Activated CD8-positive, alpha-beta T cell treated with anti-CD3 and anti-CD28 coated beads for 36 hours (primary cell): ENCODE results near the gene MYO1H. TPM values are rescaled to one million over a fixed set of nuclear protein-coding genes. Genes with fewer than 3 reads are reported as not detected.

Experiments
- ATAC-seq: fragments of 200-7000 bp; cut with Tn5 transposase; one replicate; pipeline ENCODE4 v1.10.0; 2021; ENCODE audit warnings: mild to moderate bottlenecking, moderate library complexity
- CTCF ChIA-PET: fragments of 350-600 bp; sonication (Branson Sonifier 250); formaldehyde crosslinking; loops from one replicate; lab custom pipeline; 2021; ENCODE audit warnings: antibody characterized with exemption; lab: Charles Lee
- POLR2A ChIA-PET: fragments of 350-600 bp; sonication (Branson Sonifier 250); formaldehyde crosslinking; loops from one replicate; lab custom pipeline; 2021; ENCODE audit warnings: antibody characterized with exemption; lab: Charles Lee
- DNase-seq: peaks from one replicate; pipeline ENCODE4 v3.0.0-alpha.2; 2020
- H3K27ac Mint-ChIP-seq: one replicate; pipeline ENCODE4 v1.8.0; 2021; ENCODE audit warnings: mild to moderate bottlenecking, mixed read lengths
- H3K27me3 Mint-ChIP-seq: one replicate; pipeline ENCODE4 v1.8.0; 2021; ENCODE audit warnings: mixed read lengths
- H3K36me3 Mint-ChIP-seq: one replicate; pipeline ENCODE4 v1.8.0; 2021; ENCODE audit warnings: low read depth, mixed read lengths
- H3K4me1 Mint-ChIP-seq: one replicate; pipeline ENCODE4 v1.8.0; 2021; ENCODE audit warnings: low read depth, mixed read lengths
- H3K4me3 Mint-ChIP-seq: one replicate; pipeline ENCODE4 v1.8.0; 2021; ENCODE audit warnings: mild to moderate bottlenecking, moderate library complexity, mixed read lengths
- H3K9me3 Mint-ChIP-seq: one replicate; pipeline ENCODE4 v1.8.0; 2021; ENCODE audit warnings: mixed read lengths
- CTCF ChIP-seq: fragments of 200-600 bp; IDR thresholded peaks from one replicate; pipeline ENCODE4 v1.8.0; 2022; ENCODE audit warnings: antibody characterized with exemption, mild to moderate bottlenecking
- intact Hi-C: fragments of 100-400 bp; cut with micrococcal nuclease; formaldehyde crosslinking; loops from one replicate; pipeline ENCODE4 v1.10.0; 2022
- total RNA-seq, 2 experiments: library from RNA; stranded (reverse); gene quantifications; one replicate each; pipeline ENCODE4 v1.2.3, GENCODE V29; 2021

The MYO1H gene
- total RNA-seq, 2 experiments from 2014 or later: not detected

GRCh38 chr12:109455706-109456105 is 108.0 kb downstream of the MYO1H start:
- ATAC-seq: no peak
- H3K9me3 Mint-ChIP-seq: no peaks in the 10 kb centered on the region
- peaks cover 24% of the 10 kb centered on the region for H3K36me3 Mint-ChIP-seq
- no peak for TF ChIP-seq CTCF
- intact Hi-C loops: no loop called here
- ChIA-PET CTCF (no interaction called here), POLR2A (no interaction called here)
- H3K4me3 Mint-ChIP-seq: no peak overlapping the region
- H3K4me1 Mint-ChIP-seq: peaks cover 4% of the 10 kb centered on the region
- H3K27me3 Mint-ChIP-seq: no peaks in the 10 kb centered on the region
- H3K27ac Mint-ChIP-seq: no peak overlapping the region
- DNase-seq: no peak

GRCh38 chr12:109458086-109458485 is 110.4 kb downstream of the MYO1H start:
- H3K36me3 Mint-ChIP-seq: peaks cover 22% of the 10 kb centered on the region
- no peak overlapping the region for H3K4me3 Mint-ChIP-seq
- ATAC-seq: no peak
- H3K9me3 Mint-ChIP-seq: no peaks in the 10 kb centered on the region
- ChIA-PET POLR2A (interaction anchor here (1.5 kb wide), 1 partner anchor 10 kb away, joined by 3 read pairs; no protein-coding TSS in a partner anchor), CTCF (no interaction called here)
- H3K4me1 Mint-ChIP-seq: peaks cover 16% of the 10 kb centered on the region
- TF ChIP-seq CTCF: no peak
- intact Hi-C loops: no loop called here
- DNase-seq: no peak
- H3K27ac Mint-ChIP-seq: peak overlapping the region; percentile 63
- H3K27me3 Mint-ChIP-seq: no peaks in the 10 kb centered on the region

GRCh38 chr12:109458771-109459208 is 111.1 kb downstream of the MYO1H start:
- ChIA-PET CTCF (no interaction called here), POLR2A (no interaction called here)
- H3K27me3 Mint-ChIP-seq: no peaks in the 10 kb centered on the region
- H3K4me3 Mint-ChIP-seq: no peak overlapping the region
- ATAC-seq (no peak), DNase-seq (no peak)
- H3K9me3 Mint-ChIP-seq: no peaks in the 10 kb centered on the region
- no peak overlapping the region for H3K27ac Mint-ChIP-seq
- peaks cover 22% of the 10 kb centered on the region for H3K36me3 Mint-ChIP-seq
- intact Hi-C loops: no loop called here
- no peak for TF ChIP-seq CTCF
- peaks cover 23% of the 10 kb centered on the region for H3K4me1 Mint-ChIP-seq

- intact Hi-C loops: no loop called here
- H3K36me3 Mint-ChIP-seq: peaks cover 18% of the 10 kb centered on the region
Observed at GRCh38 chr12:109459247-109459646, 111.5 kb downstream of the MYO1H start.

GRCh38 chr12:109460538-109460937 is 112.8 kb downstream of the MYO1H start:
- no peak overlapping the region for H3K27ac Mint-ChIP-seq
- no peak overlapping the region for H3K4me3 Mint-ChIP-seq
- H3K27me3 Mint-ChIP-seq: no peaks in the 10 kb centered on the region
- peaks cover 35% of the 10 kb centered on the region for H3K4me1 Mint-ChIP-seq
- TF ChIP-seq CTCF: no peak
- peaks cover 20% of the 10 kb centered on the region for H3K36me3 Mint-ChIP-seq
- POLR2A ChIA-PET: no interaction called here
- no peaks in the 10 kb centered on the region for H3K9me3 Mint-ChIP-seq
- CTCF ChIA-PET: no interaction called here
- no peak for DNase-seq
- ATAC-seq: no peak
- intact Hi-C loops: no loop called here

More at GRCh38 chr12:109459247-109459646, 111.5 kb downstream of the MYO1H start:
- DNase-seq: no peak
- POLR2A ChIA-PET: no interaction called here
- no peak for TF ChIP-seq CTCF
- no peaks in the 10 kb centered on the region for H3K27me3 Mint-ChIP-seq
- H3K4me1 Mint-ChIP-seq: peaks cover 26% of the 10 kb centered on the region
- CTCF ChIA-PET: no interaction called here
- no peak overlapping the region for H3K27ac Mint-ChIP-seq
- H3K4me3 Mint-ChIP-seq: no peak overlapping the region
- ATAC-seq: no peak
- H3K9me3 Mint-ChIP-seq: no peaks in the 10 kb centered on the region
